Fibroblast of the aortic adventitia (primary cell): ENCODE measurements around the gene COL11A1. TPM values are rescaled to one million over a fixed set of nuclear protein-coding genes. Genes with fewer than 3 reads are reported as not detected.

Experiments used
- DNase-seq: peaks from one replicate; pipeline ENCODE4 v3.0.0-alpha.2; 2010; ENCODE audit warnings: low read depth
- H3K4me3 ChIP-seq: 2 replicates; pipeline ENCODE4 v1.5.1; 2011; ENCODE audit warnings: low read depth, mild to moderate bottlenecking, control low read depth, low read length, moderate library complexity
- CTCF ChIP-seq: IDR thresholded peaks from 2 replicates; pipeline ENCODE4 v1.5.1; 2011; ENCODE audit warnings: mild to moderate bottlenecking, low read length, control low read depth, inconsistent platforms; ENCODE audit not compliant: insufficient read depth
- total RNA-seq: library from RNA; depleted of rRNA; stranded (reverse); fragments of >200 nt; gene quantifications from 2 replicates; pipeline ENCODE4 v1.2.3, GENCODE V29; 2012; ENCODE audit warnings: low replicate concordance

The COL11A1 gene
- 0.45 and 49.6 TPM in 2 replicates for total RNA-seq

DNA sequence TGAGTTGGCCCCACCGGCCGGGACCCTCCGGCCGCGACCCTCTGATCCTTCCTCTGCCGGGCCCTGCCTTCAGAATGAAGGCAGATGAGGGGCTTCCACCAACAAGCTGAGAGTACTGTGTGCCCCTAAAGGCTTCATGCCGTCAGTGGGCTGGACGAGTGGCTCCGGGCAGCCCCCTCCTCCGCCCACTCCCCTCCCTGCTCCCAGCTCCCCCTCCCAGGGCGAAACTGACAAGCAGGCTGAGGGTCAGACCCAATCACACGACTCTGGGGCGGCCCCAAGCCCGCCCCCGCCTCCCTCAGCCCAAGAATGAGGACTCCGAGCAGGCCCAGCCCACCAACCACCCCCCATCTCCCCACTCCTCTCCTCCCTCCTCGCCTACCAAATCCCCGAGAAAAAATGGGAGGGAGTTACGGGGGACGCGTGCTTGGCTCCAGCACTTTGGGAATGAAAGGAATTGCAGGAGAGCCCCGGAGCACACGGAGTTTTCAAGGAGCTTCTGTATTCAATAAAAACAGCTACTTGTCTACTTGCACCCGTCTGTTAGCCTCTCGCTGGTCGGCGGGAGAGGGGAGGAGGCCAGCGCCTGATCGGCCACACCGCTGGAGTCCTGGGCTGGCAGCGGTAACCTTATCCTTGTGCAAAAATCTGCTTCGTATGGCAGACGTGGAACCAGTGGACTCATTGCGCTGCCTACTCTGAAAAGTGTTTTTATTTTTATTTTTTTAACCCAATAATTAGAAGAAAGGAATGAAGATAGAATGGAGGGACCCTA lies at the start of gene COL11A1:
COL11A1 (minus strand) TSS at position 147 of the 775 bp plus-strand sequence. CDS start 344 bp downstream, outside the sequence.
- no peak for TF ChIP-seq CTCF
- no peak for DNase-seq

DNA sequence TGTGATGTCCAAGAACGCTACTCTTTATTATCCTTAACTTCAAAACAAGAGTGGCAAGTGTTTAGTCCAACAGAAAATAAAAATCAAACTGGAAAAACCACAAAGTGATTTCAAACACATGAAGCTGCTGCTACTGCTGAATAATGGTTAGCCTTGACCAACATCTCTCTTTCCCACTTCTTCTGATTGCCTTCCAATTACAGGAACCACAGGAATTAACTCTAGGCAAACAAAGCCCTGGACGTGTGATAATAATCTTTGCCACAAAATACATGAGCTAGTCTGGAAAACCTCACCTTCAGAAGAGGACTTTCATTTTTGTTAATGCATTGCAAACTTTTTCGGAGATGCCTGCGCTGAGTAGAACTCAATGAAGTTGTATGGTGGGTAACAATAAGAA lies 48.6 kb upstream of the COL11A1 start:
- no peak overlapping the region for H3K4me3 ChIP-seq
- TF ChIP-seq CTCF: no peak
- peak; percentile 1 for DNase-seq

More for the DNA sequence above, at the start of gene COL11A1:
- H3K4me3 ChIP-seq: peak within 1 kb of the TSS; percentile 46

DNA sequence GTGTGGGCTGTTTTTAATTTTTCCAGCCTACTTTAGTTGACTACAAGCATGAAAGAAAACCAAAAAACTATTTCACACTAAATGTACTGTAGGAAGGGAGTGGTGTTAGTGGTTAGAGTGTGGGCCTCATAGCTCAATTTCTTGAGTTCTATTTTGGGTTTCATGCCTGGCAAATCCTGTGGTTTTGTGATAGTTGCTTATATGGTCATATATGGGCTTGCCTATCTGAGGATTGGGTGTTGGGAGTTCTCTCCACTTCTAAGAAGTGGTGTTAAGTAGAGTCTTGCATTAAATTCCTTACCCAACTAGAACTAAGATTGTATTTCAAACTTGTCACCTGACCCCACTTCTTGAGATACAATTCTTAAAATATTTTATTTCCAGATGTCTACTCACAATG lies 37.8 kb upstream of the COL11A1 start:
- TF ChIP-seq CTCF: no peak
- H3K4me3 ChIP-seq: no peak overlapping the region
- no peak for DNase-seq

DNA sequence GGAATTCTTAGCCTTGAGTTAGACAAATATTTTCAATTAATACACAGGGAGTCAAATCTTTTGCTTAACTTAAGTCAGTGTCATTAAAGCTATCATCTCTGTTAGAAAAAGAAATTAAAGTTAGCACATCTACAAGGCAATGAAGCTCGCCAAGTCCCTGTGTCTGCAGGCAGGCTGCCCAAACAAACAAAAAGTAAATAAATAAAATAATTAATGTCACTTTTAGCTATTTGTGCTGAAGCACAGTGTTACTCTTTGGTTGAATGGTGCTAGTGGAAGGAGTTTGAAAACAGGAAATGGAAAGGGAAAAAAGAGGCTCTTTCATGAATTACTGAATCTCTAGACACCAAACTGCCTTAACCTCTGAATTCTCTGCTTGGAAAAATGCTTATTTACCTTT lies 37.1 kb upstream of the COL11A1 start:
- DNase-seq: no peak

GRCh38 chr1:103144681-103145080 lies 36.4 kb upstream of the COL11A1 start:
- H3K4me3 ChIP-seq: no peak overlapping the region
- no peak for TF ChIP-seq CTCF
- no peak for DNase-seq

More for the DNA sequence above, 37.1 kb upstream of the COL11A1 start:
- no peak for TF ChIP-seq CTCF
- H3K4me3 ChIP-seq: no peak overlapping the region

DNA sequence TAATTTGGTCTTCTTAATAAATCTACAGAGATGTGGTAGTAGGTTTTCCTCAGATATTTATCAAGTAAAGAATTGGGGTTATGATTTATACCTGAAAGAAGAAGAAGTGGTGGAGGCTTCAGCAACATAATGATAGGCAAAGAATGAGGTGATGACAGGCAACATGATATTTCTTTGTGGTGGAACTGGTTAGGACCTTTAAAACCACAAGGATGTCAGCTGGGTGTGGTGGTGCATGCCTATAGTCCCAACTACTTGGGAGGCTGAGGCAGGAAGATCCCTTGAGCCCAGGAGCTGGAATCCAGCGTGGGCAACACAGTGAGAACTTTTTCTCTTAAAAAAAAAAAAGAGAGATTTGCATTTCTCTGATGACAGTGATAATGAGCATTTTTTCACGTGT lies 34.1 kb upstream of the COL11A1 start:
- no peak for TF ChIP-seq CTCF
- no peak overlapping the region for H3K4me3 ChIP-seq
- no peak for DNase-seq
